Central memory CD4-positive, alpha-beta T cell (primary cell): ENCODE results near the gene PPM1J.
"Not testable (repeated sequence)": the region's sequence is repeated elsewhere in the genome, so short reads cannot be mapped to it uniquely, and the experiment has no call there.

ENCODE experiments used
- DNase-seq: peaks from one replicate; pipeline ENCODE4 v3.0.0; 2022
- total RNA-seq, 3 experiments: gene quantifications; one replicate each; lab custom pipeline; 2026; lab: John Stamatoyannopoulos, UW

Gene PPM1J
- 0 to 0.58 (median 0.11) reads per million in 3 experiments for total RNA-seq

DNA sequence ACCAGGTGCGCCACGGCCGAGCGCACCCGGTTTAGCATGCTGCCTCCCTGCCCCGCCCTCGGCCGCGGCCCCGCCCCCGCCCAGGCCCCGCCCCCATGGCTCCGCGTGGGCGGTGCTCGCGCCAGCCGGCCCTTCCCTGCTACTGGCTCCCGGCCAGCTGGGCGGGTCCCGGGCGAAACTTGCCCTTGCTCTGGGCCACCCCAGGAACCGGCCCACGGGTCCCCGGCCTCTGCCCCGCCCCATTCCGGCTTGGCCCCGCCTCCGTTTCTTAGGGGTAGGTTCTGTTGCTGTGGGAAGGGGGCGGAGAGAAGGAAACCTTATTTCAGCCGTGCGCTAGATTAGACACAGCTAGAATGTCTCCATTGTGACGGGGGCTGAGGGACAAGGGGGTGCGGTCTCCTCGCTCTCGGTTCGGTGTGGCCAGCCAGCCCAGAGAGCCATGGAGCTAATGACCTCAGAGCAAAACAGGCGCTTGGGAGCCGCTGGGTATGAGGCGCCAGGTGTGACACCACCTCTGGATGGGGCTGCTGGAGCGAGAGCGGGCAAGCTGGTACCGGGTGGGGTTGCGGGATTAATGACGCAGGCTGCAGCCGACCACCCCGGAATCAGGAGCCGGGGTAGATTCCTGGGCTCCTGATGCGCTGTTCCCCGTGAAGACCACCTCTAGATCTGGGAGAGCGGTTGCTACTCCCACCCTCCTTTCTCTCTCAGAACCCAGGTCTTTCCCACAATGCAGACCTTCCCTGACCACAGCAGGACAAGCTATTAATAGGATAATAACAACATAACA lies at the start of gene PPM1J:
Gene PPM1J, minus strand, starts transcription at position 69 of the 790 bp plus-strand sequence. Its CDS starts 31 bp downstream, at position 38.
- peak; percentile 95 for DNase-seq

GRCh38 chr1:112762541-112763500 lies 47.7 kb upstream of the PPM1J start:
- no peak for DNase-seq

- no peak for DNase-seq
These were observed 46.8 kb upstream of the PPM1J start for GRCh38 chr1:112761714-112762480.

DNA sequence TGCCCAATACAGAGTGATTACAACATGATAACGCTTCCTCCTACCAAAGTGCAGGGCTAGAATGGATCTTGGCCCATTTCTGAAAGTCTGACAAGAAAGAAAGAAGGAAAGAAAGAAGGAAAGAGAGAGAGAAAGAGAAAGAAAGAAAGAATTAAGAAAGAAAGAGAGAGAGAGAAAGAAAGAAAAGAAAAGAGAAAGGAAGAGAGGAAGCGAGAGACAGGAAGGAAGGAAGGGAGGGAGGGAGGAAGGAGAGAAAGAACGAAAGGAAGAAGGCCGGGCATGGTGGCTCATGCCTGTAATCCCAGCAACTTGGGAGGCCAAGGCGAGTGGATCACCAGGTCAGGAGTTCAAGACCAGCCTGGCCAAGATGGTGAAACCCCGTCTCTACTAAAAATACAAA lies 44.1 kb upstream of the PPM1J start:
- no peak for DNase-seq

GRCh38 chr1:112754116-112754628 lies 39.0 kb upstream of the PPM1J start:
- no peak for DNase-seq

GRCh38 chr1:112748396-112748795 lies 33.3 kb upstream of the PPM1J start:
- no peak for DNase-seq

DNA sequence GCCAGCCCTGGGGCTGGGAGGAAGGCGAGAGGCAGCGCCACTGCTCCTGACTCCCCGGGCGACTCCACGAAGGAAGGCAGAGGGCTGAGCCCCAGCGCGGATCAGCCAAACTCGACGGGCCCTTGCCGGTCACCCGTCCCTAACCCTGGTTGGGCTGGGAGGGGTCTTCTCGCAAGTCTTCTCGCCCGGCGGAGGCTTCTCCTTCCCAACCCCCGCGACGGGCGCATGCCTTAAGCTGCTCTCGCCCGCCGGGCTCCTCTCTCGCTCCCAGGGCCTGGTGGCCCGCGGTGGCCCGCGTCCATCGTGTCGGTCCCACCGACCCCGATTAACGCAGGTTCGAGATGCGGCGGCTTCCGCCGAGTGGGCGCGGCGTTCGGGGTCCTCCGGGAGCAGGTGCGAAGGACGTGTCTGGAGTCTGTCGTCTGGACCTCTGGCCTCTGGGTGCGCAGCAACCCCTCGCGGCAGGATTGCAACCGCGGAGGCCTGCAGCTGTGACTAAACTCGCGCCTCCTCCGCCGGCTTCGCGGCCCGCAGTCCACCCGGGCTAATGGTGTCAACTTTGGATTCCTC lies 29.0 kb upstream of the PPM1J start:
- no peak for DNase-seq

DNA sequence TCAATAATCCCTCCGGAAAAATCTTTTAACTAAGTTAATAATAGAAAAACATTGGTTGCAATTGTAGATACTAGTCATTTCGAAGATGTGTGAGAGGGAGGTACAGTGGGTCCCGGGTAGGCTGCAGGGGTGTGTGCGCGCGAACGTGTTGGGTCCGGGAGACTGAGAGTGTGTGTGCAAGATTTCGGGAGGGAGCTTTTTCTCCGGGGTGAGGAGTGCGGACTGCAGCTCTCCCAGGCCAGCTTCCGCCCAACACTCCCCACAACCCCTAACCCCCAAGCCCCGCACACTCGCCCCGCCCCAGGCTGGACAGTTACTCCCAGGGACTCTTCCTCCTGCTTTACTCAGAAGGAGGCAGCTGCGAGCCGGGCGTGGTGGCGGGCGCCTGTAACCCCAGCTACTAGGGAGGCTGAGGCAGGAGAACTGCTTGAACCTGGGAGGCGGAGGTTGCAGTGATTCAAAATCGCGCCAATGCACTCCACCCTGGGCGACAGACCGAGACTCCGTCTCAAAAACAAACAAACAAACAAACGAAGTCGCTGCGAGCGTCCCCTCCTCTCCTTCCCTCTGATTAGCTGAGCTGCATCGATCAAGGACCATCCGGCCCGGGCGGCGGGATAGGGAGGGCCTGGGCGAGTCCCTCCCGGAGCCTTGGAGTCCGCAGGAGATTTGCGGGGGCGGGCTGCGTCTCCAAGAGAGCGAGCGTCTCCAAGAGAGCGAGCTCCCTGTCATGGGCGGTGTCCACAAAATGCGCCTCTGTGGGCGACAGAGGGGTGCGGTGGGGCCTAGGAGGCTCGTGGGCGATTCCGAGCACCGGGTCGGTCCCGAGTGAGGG lies 28.3 kb upstream of the PPM1J start:
- no peak for DNase-seq

- DNase-seq = no peak
These were observed 22.4 kb upstream of the PPM1J start for GRCh38 chr1:112737573-112737972.

DNA sequence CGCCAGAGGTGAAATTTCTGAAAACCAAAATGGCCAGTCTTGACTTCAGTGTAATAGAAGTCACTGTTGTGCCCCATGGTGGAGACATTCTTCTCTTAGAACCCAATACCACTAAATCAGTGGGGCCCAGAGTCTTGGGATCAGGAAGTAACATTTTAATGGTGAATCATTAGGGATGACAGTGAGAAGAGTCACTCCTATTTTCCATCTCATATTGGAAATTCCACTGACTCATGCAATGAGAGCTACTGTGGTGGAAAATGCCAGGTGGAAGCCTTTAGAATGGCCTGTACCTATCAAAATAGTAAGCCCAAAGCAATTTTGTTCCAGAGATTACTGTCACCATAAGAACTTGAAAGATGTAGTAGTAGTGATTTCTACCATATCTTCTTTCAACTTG lies 20.6 kb upstream of the PPM1J start:
- DNase-seq = no peak

GRCh38 chr1:112731451-112731850 lies 16.3 kb upstream of the PPM1J start:
- no peak for DNase-seq

DNA sequence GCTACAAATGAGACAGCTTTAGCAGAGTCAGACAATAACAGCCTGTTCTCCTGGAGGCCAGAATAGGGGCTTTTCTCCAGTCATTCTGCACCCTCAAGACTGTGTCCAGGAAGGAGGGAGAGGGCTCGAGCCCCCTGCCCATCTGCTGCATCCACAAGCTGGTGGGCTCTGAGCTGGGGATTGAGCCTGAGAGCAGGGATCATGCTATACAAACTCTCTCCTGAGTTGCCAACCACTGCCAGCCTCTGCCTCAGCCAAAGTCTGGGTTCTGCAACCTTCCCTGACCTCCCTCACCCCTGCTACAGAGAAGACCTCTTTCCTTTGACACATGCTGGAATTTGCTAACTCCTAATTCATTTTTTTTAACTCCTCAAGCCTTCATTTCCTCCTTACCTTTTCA lies 14.8 kb upstream of the PPM1J start:
- no peak for DNase-seq

DNA sequence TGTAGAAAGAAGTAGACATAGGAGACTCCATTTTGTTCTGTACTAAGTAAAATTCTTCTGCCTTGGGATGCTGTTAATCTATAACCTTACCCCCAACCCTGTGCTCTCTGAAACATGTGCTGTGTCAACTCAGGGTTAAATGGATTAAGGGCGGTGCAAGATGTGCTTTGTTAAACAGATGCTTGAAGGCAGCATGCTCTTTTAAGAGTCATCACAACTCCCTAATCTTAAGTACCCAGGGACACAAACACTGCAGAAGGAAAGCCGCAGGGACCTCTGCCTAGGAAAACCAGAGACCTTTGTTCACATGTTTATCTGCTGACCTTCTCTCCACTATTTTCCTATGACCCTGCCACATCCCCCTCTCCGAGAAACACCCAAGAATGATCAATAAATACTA lies 13.9 kb upstream of the PPM1J start:
- DNase-seq = not testable (repeated sequence)

- not testable (repeated sequence) for DNase-seq
These were observed 13.3 kb upstream of the PPM1J start for GRCh38 chr1:112728306-112728971.

- DNase-seq = no peak
These were observed 12.6 kb upstream of the PPM1J start for GRCh38 chr1:112727716-112728115.

DNA sequence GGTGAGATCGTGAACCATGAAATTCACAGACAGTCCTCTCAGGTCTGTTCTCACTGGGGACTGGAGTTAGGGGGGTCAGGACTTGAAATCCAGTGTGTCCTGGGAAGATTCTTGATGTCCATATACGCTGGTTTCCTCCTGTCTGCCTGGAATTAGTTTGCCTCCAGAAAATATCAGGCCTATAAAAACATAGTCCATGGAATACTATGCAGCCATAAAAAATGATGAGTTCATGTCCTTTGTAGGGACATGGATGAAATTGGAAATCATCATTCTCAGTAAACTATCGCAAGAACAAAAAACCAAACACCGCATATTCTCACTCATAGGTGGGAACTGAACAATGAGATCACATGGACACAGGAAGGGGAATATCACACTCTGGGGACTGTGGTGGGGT lies 9.1 kb upstream of the PPM1J start:
- not testable (repeated sequence) for DNase-seq

GRCh38 chr1:112723511-112723839 lies 8.3 kb upstream of the PPM1J start:
- DNase-seq = no peak

- no peak for DNase-seq
These were observed 7.7 kb upstream of the PPM1J start for GRCh38 chr1:112722601-112723510.

GRCh38 chr1:112721966-112722524 lies 6.9 kb upstream of the PPM1J start:
- DNase-seq = no peak
